HL-60/S4 (cell line): ENCODE results near the gene DDX54.

Experiments
- in situ Hi-C: fragments of 300-500 bp; cut with MboI; formaldehyde crosslinking; loops from 2 replicates; pipeline ENCODE4 v1.14.3; 2022; ENCODE audit warnings: low sequenced_read_pairs

The DDX54 gene

GRCh38 chr12:113169697-113170096 is 15.6 kb downstream of the DDX54 start:
- in situ Hi-C loops = loop anchor here (5.0 kb wide), 1 partner anchor 122 kb away; no protein-coding TSS in a partner anchor

- in situ Hi-C loops = no loop called here
Observed at GRCh38 chr12:113167868-113168267, 17.4 kb downstream of the DDX54 start.

GRCh38 chr12:113165521-113166450 is 19.5 kb downstream of the DDX54 start:
- in situ Hi-C loops = no loop called here

GRCh38 chr12:113164014-113164413 is 21.3 kb downstream of the DDX54 start:
- in situ Hi-C loops = no loop called here

GRCh38 chr12:113163030-113163360 is 22.3 kb downstream of the DDX54 start:
- in situ Hi-C loops = no loop called here

- in situ Hi-C loops = no loop called here
Observed at GRCh38 chr12:113162102-113163029, 22.9 kb downstream of the DDX54 start.

GRCh38 chr12:113161415-113162016 is 23.8 kb downstream of the DDX54 start:
- in situ Hi-C loops = no loop called here

- in situ Hi-C loops = no loop called here
Observed at GRCh38 chr12:113159937-113160336, 25.3 kb downstream of the DDX54 start.

- in situ Hi-C loops = no loop called here
Observed at GRCh38 chr12:113158439-113159203, 26.7 kb downstream of the DDX54 start.

GRCh38 chr12:113157218-113157859 is 27.9 kb downstream of the DDX54 start:
- in situ Hi-C loops = no loop called here

- in situ Hi-C loops = no loop called here
Observed at GRCh38 chr12:113155646-113156045, 29.6 kb downstream of the DDX54 start.

GRCh38 chr12:113155060-113155459 is 30.2 kb downstream of the DDX54 start:
- in situ Hi-C loops = no loop called here

- in situ Hi-C loops = no loop called here
Observed at GRCh38 chr12:113154351-113154973, 30.8 kb downstream of the DDX54 start.

- in situ Hi-C loops = no loop called here
Observed at GRCh38 chr12:113152835-113153814, 32.2 kb downstream of the DDX54 start.

GRCh38 chr12:113152196-113152834 is 33.0 kb downstream of the DDX54 start:
- in situ Hi-C loops = no loop called here

- in situ Hi-C loops = no loop called here
Observed at GRCh38 chr12:113151655-113152054, 33.6 kb downstream of the DDX54 start.

GRCh38 chr12:113149361-113150150 is 35.7 kb downstream of the DDX54 start, which contains the start of gene CFAP73:
Gene CFAP73 (plus strand): TSS chr12:113149724. CDS start chr12:113149858, 134 bp downstream.
- in situ Hi-C loops = no loop called here
